ENCODE measurements around the gene MAB21L4.

Gene MAB21L4

GRCh38 chr2:240876475-240877251 is 19.3 kb downstream of the MAB21L4 start:
- no peak for DNase-seq (ENCODE audit: low spot score)

GRCh38 chr2:240876035-240876474 is 19.9 kb downstream of the MAB21L4 start:
- no peak for DNase-seq (ENCODE audit: low spot score)

- DNase-seq (ENCODE audit: low spot score): no peak
Observed at GRCh38 chr2:240875228-240876034, 20.5 kb downstream of the MAB21L4 start.

GRCh38 chr2:240874715-240875227 is 21.2 kb downstream of the MAB21L4 start:
- no peak for DNase-seq (ENCODE audit: low spot score)

GRCh38 chr2:240873805-240874714 is 21.9 kb downstream of the MAB21L4 start:
- no peak for DNase-seq (ENCODE audit: low spot score)

GRCh38 chr2:240873098-240873788 is 22.7 kb downstream of the MAB21L4 start:
- no peak for DNase-seq (ENCODE audit: low spot score)

- DNase-seq (ENCODE audit: low spot score): no peak
Observed at GRCh38 chr2:240872317-240873097, 23.4 kb downstream of the MAB21L4 start.

GRCh38 chr2:240871071-240871958 is 24.6 kb downstream of the MAB21L4 start:
- no peak for DNase-seq (ENCODE audit: low spot score)

- DNase-seq (ENCODE audit: low spot score): no peak
Observed at GRCh38 chr2:240869956-240870875, 25.7 kb downstream of the MAB21L4 start.

- no peak for DNase-seq (ENCODE audit: low spot score)
Observed at GRCh38 chr2:240869109-240869955, 26.6 kb downstream of the MAB21L4 start.

GRCh38 chr2:240868286-240869108 is 27.5 kb downstream of the MAB21L4 start, which contains the start of gene AGXT:
Gene AGXT (plus strand): TSS chr2:240868824. CDS start chr2:240868866, 42 bp downstream.
- no peak for DNase-seq (ENCODE audit: low spot score)

- DNase-seq (ENCODE audit: low spot score): no peak
Observed at GRCh38 chr2:240865391-240865790, 30.6 kb downstream of the MAB21L4 start.

GRCh38 chr2:240864475-240864874 is 31.5 kb downstream of the MAB21L4 start:
- DNase-seq (ENCODE audit: low spot score): no peak

- DNase-seq (ENCODE audit: low spot score): no peak
Observed at GRCh38 chr2:240861547-240861946, 34.4 kb downstream of the MAB21L4 start.

GRCh38 chr2:240858871-240859270 is 37.1 kb downstream of the MAB21L4 start:
- no peak for DNase-seq (ENCODE audit: low spot score)

- DNase-seq (ENCODE audit: low spot score): no peak
Observed at GRCh38 chr2:240858321-240858720, 37.6 kb downstream of the MAB21L4 start.

All from GM03348 (cell line).